HepG2 (cell line): Measurements from ENCODE around the gene RNASE8. TPM values are rescaled to one million over a fixed set of nuclear protein-coding genes. Genes with fewer than 3 reads are reported as not detected.
A peak's percentile ranks its signal among the peaks of the same experiment; 100 is the strongest.

Source experiments
- ATAD3A ChIP-seq: sonication (generic); formaldehyde crosslinking; IDR thresholded peaks from 2 replicates; pipeline ENCODE4 v1.4.0; 2020; ENCODE audit warnings: missing genetic modification reagents
- ATF1 ChIP-seq: IDR thresholded peaks from 2 replicates; pipeline ENCODE4 v1.6.1; 2016; ENCODE audit warnings: mild to moderate bottlenecking, control low read depth
- HES4 ChIP-seq: sonication (generic); formaldehyde crosslinking; IDR thresholded peaks from 2 replicates; pipeline ENCODE4 v1.9.0; 2021; ENCODE audit warnings: mild to moderate bottlenecking, missing genetic modification reagents, borderline replicate concordance
- HMG20A ChIP-seq: IDR thresholded peaks from 2 replicates; pipeline ENCODE4 v1.6.1; 2016; ENCODE audit warnings: borderline replicate concordance
- KLF16 ChIP-seq, 2 experiments: sonication (generic) in 1 of 2; formaldehyde crosslinking in 1 of 2; IDR thresholded peaks; 2 replicates each; pipeline versions ENCODE4 v1.6.1 to v1.8.0; 2016 to 2023; ENCODE audit warnings: missing genetic modification reagents in 2 of 2, missing compliant biosample characterization in 1 of 2
- MBD4 ChIP-seq: IDR thresholded peaks from 2 replicates; pipeline ENCODE4 v1.6.1; 2012; ENCODE audit warnings: low read length, inconsistent platforms, borderline replicate concordance
- NCOA5 ChIP-seq: sonication (generic); formaldehyde crosslinking; IDR thresholded peaks from 2 replicates; pipeline ENCODE4 v1.4.0; 2020; ENCODE audit warnings: missing genetic modification reagents
- PITX1 ChIP-seq: sonication (generic); formaldehyde crosslinking; IDR thresholded peaks from 2 replicates; pipeline ENCODE4 v1.5.1; 2020; ENCODE audit warnings: mild to moderate bottlenecking, missing genetic modification reagents
- POLR2AphosphoS5 ChIP-seq: IDR thresholded peaks from 2 replicates; pipeline ENCODE4 v1.6.1; 2012; ENCODE audit warnings: low read depth, low read length
- REL ChIP-seq: sonication (generic); formaldehyde crosslinking; conservative IDR thresholded peaks from 2 replicates; pipeline ENCODE4 v1.8.0; 2022; ENCODE audit warnings: mild to moderate bottlenecking, missing genetic modification reagents, moderate library complexity
- SMAD9 ChIP-seq: sonication (generic); formaldehyde crosslinking; IDR thresholded peaks from 2 replicates; pipeline ENCODE4 v1.5.1; 2020; ENCODE audit warnings: mild to moderate bottlenecking, missing genetic modification reagents
- SNAPC2 ChIP-seq: sonication (generic); formaldehyde crosslinking; IDR thresholded peaks from 2 replicates; pipeline ENCODE4 v1.8.1; 2022; ENCODE audit warnings: mild to moderate bottlenecking, missing genetic modification reagents
- SOX5 ChIP-seq: IDR thresholded peaks from 2 replicates; pipeline ENCODE4 v1.6.1; 2016; ENCODE audit warnings: borderline replicate concordance
- SP5 ChIP-seq: IDR thresholded peaks from 2 replicates; pipeline ENCODE4 v1.6.1; 2016; ENCODE audit warnings: low read depth, borderline replicate concordance
- STAT6 ChIP-seq: sonication (generic); formaldehyde crosslinking; IDR thresholded peaks from 2 replicates; pipeline ENCODE4 v1.4.0; 2020; ENCODE audit warnings: missing genetic modification reagents, mild to moderate bottlenecking, borderline replicate concordance
- SYNCRIP ChIP-seq: fragments of 200-400 bp; formaldehyde crosslinking; IDR thresholded peaks from 2 replicates; pipeline ENCODE4 v1.6.1; 2018; ENCODE audit warnings: mild to moderate bottlenecking, low read depth, low read length; ENCODE audit not compliant: insufficient read depth
- TBX2 ChIP-seq: sonication (generic); formaldehyde crosslinking; IDR thresholded peaks from 2 replicates; pipeline ENCODE4 v1.5.0; 2020; ENCODE audit warnings: missing genetic modification reagents, mild to moderate bottlenecking, borderline replicate concordance
- THAP8 ChIP-seq: sonication (generic); formaldehyde crosslinking; IDR thresholded peaks from 2 replicates; pipeline ENCODE4 v1.5.1; 2020; ENCODE audit warnings: missing genetic modification reagents, mild to moderate bottlenecking, borderline replicate concordance
- TOE1 ChIP-seq: sonication (generic); formaldehyde crosslinking; IDR thresholded peaks from 2 replicates; pipeline ENCODE4 v1.4.0; 2020; ENCODE audit warnings: mild to moderate bottlenecking, missing genetic modification reagents
- ZNF230 ChIP-seq: sonication (generic); formaldehyde crosslinking; IDR thresholded peaks from 2 replicates; pipeline ENCODE4 v1.4.0; 2020; ENCODE audit warnings: mild to moderate bottlenecking, missing genetic modification reagents
- ZNF282 ChIP-seq: fragments of 450-650 bp; IDR thresholded peaks from 2 replicates; pipeline ENCODE4 v1.6.1; 2018; ENCODE audit not compliant: partially characterized antibody
- ZNF788 ChIP-seq: sonication (generic); formaldehyde crosslinking; IDR thresholded peaks from 2 replicates; pipeline ENCODE4 v1.5.0; 2020; ENCODE audit warnings: mild to moderate bottlenecking, missing genetic modification reagents, borderline replicate concordance
- ZNF816 ChIP-seq: sonication (generic); formaldehyde crosslinking; IDR thresholded peaks from 2 replicates; pipeline ENCODE4 v1.8.0; 2022; ENCODE audit warnings: missing genetic modification reagents, mild to moderate bottlenecking, borderline replicate concordance
- ZSCAN20 ChIP-seq: sonication (generic); formaldehyde crosslinking; IDR thresholded peaks from 2 replicates; pipeline ENCODE4 v1.4.0; 2020; ENCODE audit warnings: missing genetic modification reagents, mild to moderate bottlenecking, borderline replicate concordance
- polyA plus RNA-seq, 8 experiments: library from polyadenylated mRNA; depleted of rRNA in 3 of 8; stranded (reverse) in 7 of 8; unstranded in 1 of 8; fragments of >200 nt; fragmentation: Illumina TruSeq in 4 of 8; extraction: Trizol in 4 of 8; gene quantifications; 2 replicates each; pipeline versions ENCODE4 v1.2.1 to v1.2.3, GENCODE V29; 2011 to 2016; ENCODE audit warnings: low read depth in 4 of 8, missing spikeins in 1 of 8, mixed read lengths in 1 of 8; ENCODE audit not compliant: insufficient read depth in 1 of 8
- total RNA-seq, 5 experiments: library from RNA; depleted of rRNA; stranded (reverse); fragments of >200 nt; fragmentation: Illumina TruSeq; extraction: Trizol; gene quantifications; 2 replicates each; pipeline ENCODE4 v1.2.3, GENCODE V29; 2016; ENCODE audit warnings: low read depth in 1 of 5

RNASE8 gene
- total and polyA plus RNA-seq, 2 of the 13 experiments (the other 11 are each of a cell fraction or from before 2014, with no cell fraction given) = not detected

- TF ChIP-seq SMAD9 (CRISPR knock-in tag) (peak; percentile 78; the same call in 1 of the 2 replicates), ZNF816 (CRISPR knock-in tag) (no peak), NCOA5 (CRISPR knock-in tag) (no peak), SNAPC2 (CRISPR knock-in tag) (peak; percentile 67; the same call in 1 of the 2 replicates), HMG20A (CRISPR knock-in tag) (no peak; the same call in 1 of the 2 replicates), SP5 (CRISPR knock-in tag) (peak; percentile 68; the same call in 1 of the 2 replicates), HES4 (CRISPR knock-in tag) (no peak; the same call in 1 of the 2 replicates), ATF1 (CRISPR knock-in tag) (no peak), MBD4 (no peak), SYNCRIP (no peak), KLF16 (CRISPR knock-in tag; IDR thresholded peaks at IDR 0.05) (peak in 1 of 2 experiments; percentile 96; a peak in 3 of 4 replicates), ATAD3A (CRISPR knock-in tag) (no peak), STAT6 (CRISPR knock-in tag) (0 out of 2 replicates have a peak, but pooled peaks have one; percentile 47), ZNF788 (CRISPR knock-in tag) (peak; percentile 99), SOX5 (CRISPR knock-in tag) (peak; percentile 60), ZNF230 (CRISPR knock-in tag) (peak; percentile 97), TOE1 (CRISPR knock-in tag) (peak; percentile 91; the same call in 1 of the 2 replicates), TBX2 (peak; percentile 95), PITX1 (CRISPR knock-in tag) (no peak; the same call in none of the 2 replicates), THAP8 (CRISPR knock-in tag) (no peak), REL (CRISPR knock-in tag) (0 out of 2 replicates have a peak, but pooled peaks have one; percentile 70), ZSCAN20 (CRISPR knock-in tag) (no peak), ZNF282 (no peak), POLR2AphosphoS5 (peak; percentile 45; the same call in 1 of the 2 replicates)
Observed at GRCh38 chr14:21092273-21093011, 34.8 kb downstream of the RNASE8 start (continued).
